ENCODE measurements around the gene KRT33B. TPM values are rescaled to one million over a fixed set of nuclear protein-coding genes. Genes with fewer than 3 reads are reported as not detected.

Gene KRT33B
- total RNA-seq, 3 donors from 2014 or later: not detected

DNA sequence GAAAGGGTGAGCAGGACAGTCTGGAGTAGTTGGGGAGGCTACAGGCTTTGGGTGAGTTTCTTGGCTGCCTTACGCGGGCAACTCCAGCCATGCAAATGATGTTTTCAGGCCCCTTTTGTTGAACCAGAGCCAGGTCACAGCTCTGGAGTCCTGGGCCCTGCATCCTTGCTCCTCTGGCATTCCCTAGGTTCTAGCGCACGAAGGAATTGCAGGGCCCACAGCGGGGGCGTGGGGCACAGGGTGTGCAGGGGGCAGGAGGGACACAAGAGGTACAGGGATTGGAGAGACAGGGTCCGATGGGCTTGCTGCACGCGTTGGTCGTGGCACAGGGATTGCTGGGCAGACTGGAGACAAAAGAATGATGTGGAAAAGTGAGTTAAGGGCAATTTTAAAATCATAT is 24.2 kb upstream of the KRT33B start:
- DNase-seq (ENCODE audit: low spot score in 2 of 2): no peak
- H3K36me3 ChIP-seq: no peaks in the 10 kb centered on the region
- H3K4me3 ChIP-seq: no peak overlapping the region
- no peak overlapping the region for H3K27ac ChIP-seq
- intact Hi-C loops (cut with DNase I; ENCODE audit: low total_unique reads): no loop called here
- no peaks in the 10 kb centered on the region for H3K9me3 ChIP-seq
- H3K4me1 ChIP-seq: no peaks in the 10 kb centered on the region
- TF ChIP-seq POLR2AphosphoS5 (IDR thresholded peaks at IDR 0.05) (no peak), POLR2A (IDR thresholded peaks at IDR 0.05) (no peak)
- TF ChIP-seq, protein P1, sequence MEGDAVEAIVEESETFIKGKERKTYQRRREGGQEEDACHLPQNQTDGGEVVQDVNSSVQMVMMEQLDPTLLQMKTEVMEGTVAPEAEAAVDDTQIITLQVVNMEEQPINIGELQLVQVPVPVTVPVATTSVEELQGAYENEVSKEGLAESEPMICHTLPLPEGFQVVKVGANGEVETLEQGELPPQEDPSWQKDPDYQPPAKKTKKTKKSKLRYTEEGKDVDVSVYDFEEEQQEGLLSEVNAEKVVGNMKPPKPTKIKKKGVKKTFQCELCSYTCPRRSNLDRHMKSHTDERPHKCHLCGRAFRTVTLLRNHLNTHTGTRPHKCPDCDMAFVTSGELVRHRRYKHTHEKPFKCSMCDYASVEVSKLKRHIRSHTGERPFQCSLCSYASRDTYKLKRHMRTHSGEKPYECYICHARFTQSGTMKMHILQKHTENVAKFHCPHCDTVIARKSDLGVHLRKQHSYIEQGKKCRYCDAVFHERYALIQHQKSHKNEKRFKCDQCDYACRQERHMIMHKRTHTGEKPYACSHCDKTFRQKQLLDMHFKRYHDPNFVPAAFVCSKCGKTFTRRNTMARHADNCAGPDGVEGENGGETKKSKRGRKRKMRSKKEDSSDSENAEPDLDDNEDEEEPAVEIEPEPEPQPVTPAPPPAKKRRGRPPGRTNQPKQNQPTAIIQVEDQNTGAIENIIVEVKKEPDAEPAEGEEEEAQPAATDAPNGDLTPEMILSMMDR (IDR thresholded peaks at IDR 0.05): no peak
- H3K27me3 ChIP-seq: no peaks in the 10 kb centered on the region

DNA sequence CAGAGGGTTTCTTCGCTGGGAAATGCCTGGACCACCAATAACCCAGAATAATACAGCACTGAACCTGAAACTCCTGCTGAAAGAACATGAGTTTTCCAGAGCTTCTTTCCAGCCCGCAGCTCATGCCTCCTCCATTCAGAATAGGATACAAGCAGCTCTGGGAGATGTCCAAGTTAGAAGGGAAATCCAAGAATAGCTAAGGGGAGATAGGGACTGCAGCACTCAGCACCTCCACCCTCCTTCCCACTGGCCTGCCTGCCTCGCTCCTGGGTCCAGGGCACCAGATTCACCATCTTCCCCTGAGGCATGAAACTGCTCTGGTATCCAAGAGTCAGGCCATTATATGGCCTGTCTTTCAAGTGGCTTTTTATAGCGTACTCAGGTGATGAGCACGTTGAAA is 23.7 kb upstream of the KRT33B start:
- H3K36me3 ChIP-seq: no peaks in the 10 kb centered on the region
- no peaks in the 10 kb centered on the region for H3K27me3 ChIP-seq
- no peaks in the 10 kb centered on the region for H3K4me1 ChIP-seq
- H3K9me3 ChIP-seq: no peaks in the 10 kb centered on the region
- DNase-seq (ENCODE audit: low spot score in 2 of 2): no peak
- no peak overlapping the region for H3K4me3 ChIP-seq
- intact Hi-C loops (cut with DNase I; ENCODE audit: low total_unique reads): no loop called here
- no peak overlapping the region for H3K27ac ChIP-seq
- TF ChIP-seq POLR2A (IDR thresholded peaks at IDR 0.05) (no peak), POLR2AphosphoS5 (IDR thresholded peaks at IDR 0.05) (no peak)
- TF ChIP-seq, protein P1 (IDR thresholded peaks at IDR 0.05): no peak

DNA sequence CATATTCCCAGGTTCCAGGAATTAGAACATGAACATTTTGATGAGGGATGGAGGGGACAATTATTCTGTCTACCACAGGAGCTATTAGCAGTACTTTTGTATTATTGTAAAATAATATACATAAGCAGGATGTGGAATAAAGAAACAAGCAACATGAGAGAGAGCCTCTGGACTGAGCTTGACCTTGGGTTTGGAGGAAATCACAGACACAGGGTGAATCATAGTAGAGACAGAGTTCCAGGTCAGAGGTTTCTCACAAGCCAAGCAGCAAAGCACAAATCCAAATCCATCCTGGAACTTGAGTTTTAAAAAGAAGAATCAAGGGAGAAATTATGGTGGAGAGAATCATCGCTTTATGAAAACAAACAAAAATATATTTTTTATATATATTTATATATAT is 22.7 kb upstream of the KRT33B start:
- Histone ChIP-seq H3K27me3 (no peaks in the 10 kb centered on the region), H3K4me1 (no peaks in the 10 kb centered on the region), H3K9me3 (no peaks in the 10 kb centered on the region), H3K36me3 (no peaks in the 10 kb centered on the region), H3K27ac (no peak overlapping the region), H3K4me3 (no peak overlapping the region)
- TF ChIP-seq, protein P1 (IDR thresholded peaks at IDR 0.05): no peak
- no peak for TF ChIP-seq POLR2AphosphoS5 (IDR thresholded peaks at IDR 0.05)
- no peak for TF ChIP-seq POLR2A (IDR thresholded peaks at IDR 0.05)
- DNase-seq (ENCODE audit: low spot score in 2 of 2): no peak
- intact Hi-C loops (cut with DNase I; ENCODE audit: low total_unique reads): no loop called here

DNA sequence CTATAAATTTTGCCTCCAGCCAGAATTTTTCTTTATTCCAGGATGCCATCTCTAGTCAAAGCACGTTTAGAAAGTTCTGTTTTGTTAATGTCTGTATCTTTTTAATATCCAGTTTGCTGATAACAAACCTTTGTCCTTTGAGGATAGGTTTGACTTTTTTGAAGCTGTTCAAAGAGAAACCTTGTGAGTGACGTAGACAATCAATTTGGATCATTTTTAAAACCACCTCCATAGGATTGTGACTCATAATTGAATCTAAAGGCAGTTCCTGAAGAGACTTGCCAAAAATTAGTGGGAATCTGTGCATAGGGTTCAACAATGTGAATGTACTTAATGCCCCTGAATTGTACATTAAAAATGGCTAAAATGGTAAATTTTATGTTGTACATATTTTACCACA is 21.9 kb upstream of the KRT33B start:
- no peaks in the 10 kb centered on the region for H3K4me1 ChIP-seq
- no peaks in the 10 kb centered on the region for H3K9me3 ChIP-seq
- no peak overlapping the region for H3K27ac ChIP-seq
- no peaks in the 10 kb centered on the region for H3K36me3 ChIP-seq
- DNase-seq (ENCODE audit: low spot score in 2 of 2): no peak
- H3K27me3 ChIP-seq: no peaks in the 10 kb centered on the region
- intact Hi-C loops (cut with DNase I; ENCODE audit: low total_unique reads): no loop called here
- H3K4me3 ChIP-seq: no peak overlapping the region
- TF ChIP-seq, protein P1 (IDR thresholded peaks at IDR 0.05): no peak
- TF ChIP-seq POLR2A (IDR thresholded peaks at IDR 0.05) (no peak), POLR2AphosphoS5 (IDR thresholded peaks at IDR 0.05) (no peak)

DNA sequence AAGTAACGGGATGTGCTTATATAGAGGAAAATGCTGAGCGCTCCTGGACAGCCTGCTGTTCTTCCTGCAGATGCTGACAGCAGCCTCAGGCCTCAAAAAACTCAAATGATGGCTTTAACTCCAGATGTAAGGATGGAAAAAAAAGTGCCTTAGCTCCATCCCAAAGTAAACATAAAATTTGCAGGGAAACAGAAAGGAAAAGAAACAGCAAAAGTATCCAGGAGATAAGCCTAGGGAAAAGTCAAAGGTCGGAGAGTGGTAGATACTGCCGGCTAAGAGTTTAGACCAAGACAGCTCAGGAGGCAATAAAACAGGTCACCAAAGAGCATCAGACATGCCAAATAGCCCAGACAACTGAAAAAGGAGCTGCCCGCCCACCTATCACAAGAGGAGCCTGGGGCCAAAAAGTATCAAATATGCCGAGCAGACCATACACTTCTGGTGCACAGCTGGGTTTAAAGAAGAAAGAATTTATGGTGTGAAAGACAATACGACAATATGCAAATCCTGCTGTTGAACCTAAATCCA is 20.9 kb upstream of the KRT33B start:
- no peak for DNase-seq (ENCODE audit: low spot score in 2 of 2)
- Histone ChIP-seq H3K4me1 (no peaks in the 10 kb centered on the region), H3K36me3 (no peaks in the 10 kb centered on the region), H3K9me3 (no peaks in the 10 kb centered on the region), H3K27ac (no peak overlapping the region), H3K27me3 (no peaks in the 10 kb centered on the region), H3K4me3 (no peak overlapping the region)
- TF ChIP-seq POLR2AphosphoS5 (IDR thresholded peaks at IDR 0.05) (no peak), POLR2A (IDR thresholded peaks at IDR 0.05) (no peak)
- TF ChIP-seq, protein P1 (IDR thresholded peaks at IDR 0.05): no peak
- intact Hi-C loops (cut with DNase I; ENCODE audit: low total_unique reads): no loop called here
